Measurements from ENCODE around the gene PTPRE.

GRCh38 chr10:127910464-127910770 is 3.5 kb downstream of the PTPRE start:
- TF ChIP-seq CTCF (IDR thresholded peaks at IDR 0.05): no peak
- no peak for TF ChIP-seq POLR2A (IDR thresholded peaks at IDR 0.05)

Data from right lobe of liver (tissue), 4 donors.